ENCODE data around the gene CD2AP.

- TF ChIP-seq CTCF (IDR thresholded peaks at IDR 0.05; ENCODE audit: insufficient read depth, low read length, poor library complexity, severe bottlenecking) (no peak), EZH2phosphoT487 (conservative IDR thresholded peaks at IDR 0.05; ENCODE audit: low read length) (no peak)
These were observed 58.0 kb downstream of the CD2AP start for GRCh38 chr6:47535316-47536225.
